ENCODE measurements around the gene HBQ1. TPM values are rescaled to one million over a fixed set of nuclear protein-coding genes. Genes with fewer than 3 reads are reported as not detected.

HBQ1 gene
- total RNA-seq, 1 experiment from 2014 or later = 3.5 TPM

- no peaks in the 10 kb centered on the region for H3K79me1 ChIP-seq (ENCODE audit: insufficient read depth, low read depth, low read length, poor library complexity, severe bottlenecking)
- no peak overlapping the region for H2BK12ac ChIP-seq (ENCODE audit: insufficient read length, low read depth, low read length)
- Mint-ChIP-seq H3K36me3 (ENCODE audit: insufficient read depth in 1 of 3, low read depth in 3 of 3) (peaks cover 52 to 79% (median 76%) of the 10 kb centered on the region in 3 experiments), H3K9me3 (no peaks in the 10 kb centered on the region; a peak in 1 of 5 replicates), H3K4me1 (no peaks in the 10 kb centered on the region), H3K4me3 (no peak overlapping the region), H3K27ac (no peak overlapping the region; a peak in 1 of 7 replicates), H3K27me3 (ENCODE audit: low read depth) (0 out of 2 replicates have a peak, but pooled peaks cover 1% of the 10 kb centered on the region)
- H3K56ac ChIP-seq (ENCODE audit: insufficient read length, low read depth, low read length) = no peak overlapping the region
- H3K27ac ChIP-seq (ENCODE audit: insufficient read length, low read depth, low read length) = no peak overlapping the region
- no peak overlapping the region for H2BK15ac ChIP-seq (ENCODE audit: low read depth, low read length)
- H3K23me2 ChIP-seq (ENCODE audit: insufficient read length, low read depth, low read length, poor library complexity, severe bottlenecking) = no peaks in the 10 kb centered on the region
- DNase-seq = no peak
- no peak overlapping the region for H3K14ac ChIP-seq (ENCODE audit: insufficient read depth, low read length)
- no CpG with 5 or more reads among the region's 34 CpGs for WGBS (ENCODE audit: extremely low coverage, insufficient read length, low lambda C conversion rate)
- no peak overlapping the region for H2BK5ac ChIP-seq (ENCODE audit: insufficient read length, low read length)
- H3K18ac ChIP-seq (ENCODE audit: insufficient read length, low read depth, low read length) = no peak overlapping the region
- H3K4me2 ChIP-seq (ENCODE audit: insufficient read depth, insufficient read length, low read length) = no peak overlapping the region
- no peaks in the 10 kb centered on the region for H3K4me1 ChIP-seq (ENCODE audit: insufficient read depth, low read length)
- H3K9ac ChIP-seq (ENCODE audit: extremely low read depth, insufficient read length, low read length) = no peak overlapping the region
- no peak overlapping the region for H2BK120ac ChIP-seq (ENCODE audit: low read depth, low read length, poor library complexity, severe bottlenecking)
- H3K23ac ChIP-seq (ENCODE audit: insufficient read length, low read depth, low read length) = no peak overlapping the region
- TF ChIP-seq CTCF (conservative IDR thresholded peaks at IDR 0.05) = no peak
- no peak overlapping the region for H4K8ac ChIP-seq (replicated peaks; ENCODE audit: insufficient read length, low read depth, low read length)
- H3K9me3 ChIP-seq (ENCODE audit: control insufficient read depth, low read depth, low read length) = no peaks in the 10 kb centered on the region
- H4K20me1 ChIP-seq (ENCODE audit: control insufficient read depth, insufficient read depth, insufficient read length) = no peaks in the 10 kb centered on the region
- H2AK5ac ChIP-seq (ENCODE audit: insufficient read length, low read length) = no peak overlapping the region
- H4K91ac ChIP-seq (ENCODE audit: insufficient read length, low read depth, low read length) = no peak overlapping the region
- H4K5ac ChIP-seq (ENCODE audit: insufficient read length, low read depth, low read length) = no peak overlapping the region
- H3T11ph ChIP-seq (ENCODE audit: low read length) = no peak overlapping the region
- H3K4ac ChIP-seq (ENCODE audit: low read depth, low read length) = no peak overlapping the region
- H2BK20ac ChIP-seq (ENCODE audit: low read depth, low read length, poor library complexity, severe bottlenecking) = no peak overlapping the region
- no peaks in the 10 kb centered on the region for H3K79me2 ChIP-seq (ENCODE audit: insufficient read depth, low read length)
- H3K27me3 ChIP-seq (ENCODE audit: insufficient read depth, low read length) = no peaks in the 10 kb centered on the region
- H2AFZ ChIP-seq (ENCODE audit: low read length) = no peak overlapping the region
Measured at GRCh38 chr16:189604-190186, 9.4 kb downstream of the HBQ1 start.
